Gastroesophageal sphincter (tissue), 3 donors: ENCODE data around the gene CHST12.
A peak's percentile ranks its signal among the peaks of the same experiment; 100 is the strongest.

Experiments
- CTCF ChIP-seq, 4 experiments: fragments of 200-600 bp in 2 of 4; fragments of 450-650 bp in 2 of 4; sonication (generic) in 1 of 4; IDR thresholded peaks; one replicate each; pipeline ENCODE4 v1.5.1; 2017 to 2019; ENCODE audit warnings: antibody characterized with exemption in 4 of 4, mild to moderate bottlenecking in 2 of 4, moderate library complexity in 2 of 4
- EP300 ChIP-seq: sonication (generic); formaldehyde crosslinking; IDR thresholded peaks from one replicate; pipeline ENCODE4 v1.6.1; 2017; ENCODE audit warnings: antibody characterized with exemption, mild to moderate bottlenecking
- POLR2A ChIP-seq, 2 donors: fragments of 450-650 bp; IDR thresholded peaks; one replicate each; pipeline ENCODE4 v1.6.1; 2017; ENCODE audit warnings: antibody characterized with exemption in 2 of 2, mild to moderate bottlenecking in 2 of 2, moderate library complexity in 1 of 2
- POLR2AphosphoS5 ChIP-seq: sonication (generic); formaldehyde crosslinking; IDR thresholded peaks from one replicate; pipeline ENCODE4 v1.6.1; 2017; ENCODE audit warnings: antibody characterized with exemption

GRCh38 chr7:2354939-2355704 is 48.3 kb upstream of the CHST12 start:
- peak in 1 of 2 donors; percentile 0 for TF ChIP-seq POLR2A (IDR thresholded peaks at IDR 0.05)
- no peak for TF ChIP-seq CTCF (IDR thresholded peaks at IDR 0.05)
- no peak for TF ChIP-seq POLR2AphosphoS5
- TF ChIP-seq EP300: no peak
